Endothelial cell of umbilical vein (primary cell): ENCODE data around the gene KCNK2. TPM values are rescaled to one million over a fixed set of nuclear protein-coding genes. Genes with fewer than 3 reads are reported as not detected.

Experiments
- BruUV-seq: library from RNA; stranded (reverse); fragments of 400-500 nt; replicated peaks from 2 replicates; lab custom pipeline; 2021; lab: Mats Ljungman, UMichigan
- CTCF ChIA-PET: fragments of 300-600, 350-600 bp; sonication (Branson Sonifier 250); formaldehyde crosslinking; loops from one replicate; lab custom pipeline; 2021; ENCODE audit warnings: antibody characterized with exemption, inconsistent platforms; lab: Charles Lee
- POLR2A ChIA-PET: fragments of 300-600, 350-600 bp; sonication (Branson Sonifier 250); formaldehyde crosslinking; loops from one replicate; lab custom pipeline; 2021; ENCODE audit warnings: antibody characterized with exemption, inconsistent platforms; lab: Charles Lee
- DNase-seq: peaks from one replicate; pipeline ENCODE4 v3.0.0-alpha.2; 2011; ENCODE audit warnings: low read depth, low spot score
- FAIRE-seq: peaks from 2 replicates; lab custom pipeline; 2011; peaks lifted over from hg19 to GRCh38; lab: Jason Lieb, UNC
- H2AFZ ChIP-seq: 2 replicates; pipeline ENCODE4 v1.6.0; 2012; ENCODE audit warnings: low read depth, low read length, control low read depth, inconsistent platforms
- H3K27ac ChIP-seq: 2 replicates; pipeline ENCODE4 v1.5.1; 2011; ENCODE audit warnings: low read depth, mild to moderate bottlenecking, control low read depth, low read length, moderate library complexity; ENCODE audit not compliant: insufficient read depth
- H3K27me3 ChIP-seq, 2 experiments: 2 replicates each; pipeline versions ENCODE4 v1.6.0 to v1.6.1; 2011; ENCODE audit warnings: low read length in 2 of 2, mixed read lengths in 1 of 2; ENCODE audit not compliant: control insufficient read depth in 2 of 2, insufficient read depth in 2 of 2
- H3K36me3 ChIP-seq, 2 experiments: 2 replicates in 1 of 2; 3 replicates in 1 of 2; pipeline ENCODE4 v1.5.1; 2011; ENCODE audit warnings: low read length in 2 of 2, mild to moderate bottlenecking in 1 of 2, moderate library complexity in 1 of 2; ENCODE audit not compliant: control insufficient read depth in 2 of 2, insufficient read depth in 2 of 2; ENCODE audit errors: extremely low read depth in 1 of 2
- H3K4me1 ChIP-seq: 3 replicates; pipeline ENCODE4 v1.5.1; 2011; ENCODE audit warnings: mild to moderate bottlenecking, low read length; ENCODE audit not compliant: control insufficient read depth, insufficient read depth; ENCODE audit errors: extremely low read depth
- H3K4me2 ChIP-seq: 2 replicates; pipeline ENCODE4 v1.6.1; 2011; ENCODE audit warnings: low read length, control low read depth, mixed read lengths; ENCODE audit not compliant: insufficient read depth
- H3K4me3 ChIP-seq, 3 experiments: fragments of 200-600 bp in 1 of 3; sonication (generic), shearing (Covaris generic) in 1 of 3; replicated peaks in 1 of 3; 2 replicates each; pipeline ENCODE4 v1.5.1; 2011 to 2016; ENCODE audit warnings: control low read depth in 3 of 3, low read length in 3 of 3, mild to moderate bottlenecking in 2 of 3, inconsistent platforms in 1 of 3, low read depth in 1 of 3, moderate library complexity in 1 of 3; ENCODE audit not compliant: insufficient read depth in 1 of 3
- H3K79me2 ChIP-seq: 2 replicates; pipeline ENCODE4 v1.6.0; 2012; ENCODE audit warnings: low read length, inconsistent platforms; ENCODE audit not compliant: control insufficient read depth, insufficient read depth
- H3K9ac ChIP-seq: replicated peaks from 2 replicates; pipeline ENCODE3; 2011; ENCODE audit warnings: low read length, control low read depth; ENCODE audit not compliant: insufficient read depth; ENCODE audit errors: extremely low read depth
- H3K9me1 ChIP-seq: replicated peaks from 3 replicates; pipeline ENCODE4 v1.6.0; 2011; ENCODE audit warnings: mild to moderate bottlenecking, low read length; ENCODE audit not compliant: control insufficient read depth, insufficient read depth; ENCODE audit errors: extremely low read depth
- H3K9me3 ChIP-seq: replicated peaks from 2 replicates; pipeline ENCODE4 v1.5.1; 2012; ENCODE audit warnings: low read length, inconsistent platforms; ENCODE audit not compliant: control insufficient read depth, insufficient read depth
- H4K20me1 ChIP-seq: replicated peaks from 2 replicates; pipeline ENCODE3; 2011; ENCODE audit warnings: mild to moderate bottlenecking, low read length; ENCODE audit not compliant: control insufficient read depth, insufficient read depth; ENCODE audit errors: extremely low read depth
- CTCF ChIP-seq, 2 donors: IDR thresholded peaks; 1 replicate in 1 of 2; 2 replicates in 1 of 2; pipeline ENCODE4 v1.5.1; 2011; ENCODE audit warnings: low read length in 2 of 2, mild to moderate bottlenecking in 2 of 2, moderate library complexity in 2 of 2, control low read depth in 1 of 2, inconsistent platforms in 1 of 2, low read depth in 1 of 2; ENCODE audit not compliant: insufficient read depth in 1 of 2; ENCODE audit errors: extremely low read depth in 1 of 2
- EZH2 ChIP-seq: IDR thresholded peaks from 2 replicates; pipeline ENCODE4 v1.6.1; 2012; ENCODE audit warnings: borderline replicate concordance, low read depth, mild to moderate bottlenecking, moderate library complexity, low read length, inconsistent platforms; ENCODE audit not compliant: severe bottlenecking
- FOS ChIP-seq: IDR thresholded peaks from 2 replicates; pipeline ENCODE4 v1.6.1; 2011; ENCODE audit warnings: mild to moderate bottlenecking, low read length, moderate library complexity, borderline replicate concordance; ENCODE audit not compliant: insufficient read depth
- GATA2 ChIP-seq: IDR thresholded peaks from 2 replicates; pipeline ENCODE4 v1.7.0; 2011; ENCODE audit warnings: low read depth, mild to moderate bottlenecking, moderate library complexity, mixed read lengths, low read length; ENCODE audit not compliant: insufficient read length, insufficient read depth
- JUN ChIP-seq: IDR thresholded peaks from 2 replicates; pipeline ENCODE4 v1.6.1; 2011; ENCODE audit warnings: borderline replicate concordance, low read depth; ENCODE audit not compliant: insufficient read length, insufficient read depth
- MAX ChIP-seq: IDR thresholded peaks from 2 replicates; pipeline ENCODE4 v1.6.1; 2011; ENCODE audit not compliant: insufficient read depth, insufficient read length
- MYC ChIP-seq: IDR thresholded peaks from one replicate; pipeline ENCODE4 v1.6.1; 2011; ENCODE audit warnings: mild to moderate bottlenecking, low read depth, low read length
- POLR2A ChIP-seq: IDR thresholded peaks from 2 replicates; pipeline ENCODE4 v1.6.1; 2012; ENCODE audit warnings: low read depth, mild to moderate bottlenecking, control low read depth, low read length
- POLR2AphosphoS5 ChIP-seq: IDR thresholded peaks from 2 replicates; pipeline ENCODE4 v1.6.1; 2012; ENCODE audit warnings: low read depth, mild to moderate bottlenecking, control low read depth, low read length, moderate library complexity; ENCODE audit not compliant: insufficient read depth
- dilution Hi-C: fragments of 300-500 bp; cut with MboI; formaldehyde crosslinking; loops from one replicate; pipeline ENCODE4 v1.15.0; 2019; ENCODE audit warnings: low sequenced_read_pairs; ENCODE audit not compliant: extremely low pct_ligation_motif_present
- intact Hi-C: fragments of 100-400 bp; cut with micrococcal nuclease; formaldehyde crosslinking; loops from one replicate; pipeline ENCODE4 v1.10.0; 2022
- polyA plus RNA-seq, 4 experiments: library from polyadenylated mRNA; depleted of rRNA in 3 of 4; stranded (reverse) in 3 of 4; unstranded in 1 of 4; fragments of >200 nt; gene quantifications; 2 replicates each; pipeline versions ENCODE4 v1.2.1 to v1.2.3, GENCODE V29; 2011 to 2012; ENCODE audit warnings: missing spikeins in 1 of 4
- total RNA-seq: library from RNA; stranded (reverse); gene quantifications from 2 replicates; pipeline ENCODE4 v1.2.3, GENCODE V29; 2021

KCNK2 gene
- total and polyA plus RNA-seq, 2 donors (not counting 3 experiments of a cell fraction or from before 2014, with no cell fraction given), result 0.08 to 0.46 TPM

GRCh38 chr1:215059947-215060346, 22.6 kb upstream of the KCNK2 start:
- no peak overlapping the region for H2AFZ ChIP-seq
- no peak for TF ChIP-seq FOS
- TF ChIP-seq MYC, result no peak
- no peak for TF ChIP-seq EZH2
- TF ChIP-seq POLR2A, result no peak
- no peak for TF ChIP-seq GATA2
- no peak for TF ChIP-seq POLR2AphosphoS5
- no peak for TF ChIP-seq JUN
- no peak for TF ChIP-seq MAX
- TF ChIP-seq CTCF (IDR thresholded peaks at IDR 0.05; ENCODE audit: extremely low read depth in 1 of 2, insufficient read depth in 1 of 2, low read depth in 1 of 2, low read length in 2 of 2), result no peak
- H3K27me3 ChIP-seq, result peaks cover 0 to 1% of the 10 kb centered on the region in 2 experiments
- H3K4me2 ChIP-seq, result no peak overlapping the region
- FAIRE-seq (no peak), DNase-seq (no peak)
- no peaks in the 10 kb centered on the region for H3K9me3 ChIP-seq
- BruUV-seq, result no TSS peak
- ChIA-PET POLR2A (no interaction called here), CTCF (no interaction called here)
- no peaks in the 10 kb centered on the region for H3K9me1 ChIP-seq
- no peaks in the 10 kb centered on the region for H3K79me2 ChIP-seq
- dilution Hi-C loops (no loop called here), intact Hi-C loops (no loop called here)
- no peak overlapping the region for H3K9ac ChIP-seq
- H3K27ac ChIP-seq, result no peak overlapping the region
- no peaks in the 10 kb centered on the region for H4K20me1 ChIP-seq
- H3K4me1 ChIP-seq, result no peaks in the 10 kb centered on the region
- H3K4me3 ChIP-seq, result no peak overlapping the region
- H3K36me3 ChIP-seq, result no peaks in the 10 kb centered on the region
